GM12878 (cell line): ENCODE results near the gene RAP1GAP2. TPM values are rescaled to one million over a fixed set of nuclear protein-coding genes. Genes with fewer than 3 reads are reported as not detected.

ENCODE experiments used
- ATAC-seq: fragments of 200-7000 bp; cut with Tn5 transposase; 3 replicates; pipeline ENCODE4 v1.9.1; 2020; ENCODE audit warnings: mild to moderate bottlenecking, moderate library complexity
- BruUV-seq: library from RNA; stranded (reverse); fragments of 400-500 nt; replicated peaks from 2 replicates; lab custom pipeline; 2021; lab: Mats Ljungman, UMichigan
- CTCF ChIA-PET: fragments of 300-600 bp; sonication (Branson Sonifier 250); formaldehyde crosslinking; extraction: SDS; loops from one replicate; lab custom pipeline; 2021; ENCODE audit warnings: inconsistent platforms; lab: Yijun Ruan, JAX
- POLR2A ChIA-PET: fragments of 350-600 bp; formaldehyde crosslinking; extraction: SDS; loops from one replicate; lab custom pipeline; 2021; ENCODE audit warnings: inconsistent platforms; lab: Charles Lee
- RAD21 ChIA-PET: fragments of 300-600 bp; sonication (Branson Sonifier 250); formaldehyde crosslinking; loops from one replicate; lab custom pipeline; 2023; ENCODE audit warnings: antibody characterized with exemption; ENCODE audit not compliant: unreplicated experiment; lab: Charles Lee
- SMC1A ChIA-PET: fragments of 300-600 bp; sonication (Branson Sonifier 250); formaldehyde crosslinking; loops from one replicate; lab custom pipeline; 2023; ENCODE audit not compliant: unreplicated experiment, uncharacterized antibody; lab: Charles Lee
- DNase-seq: peaks from one replicate; pipeline ENCODE4 v3.0.0-alpha.2; 2011; ENCODE audit warnings: low read depth, low spot score
- FAIRE-seq: peaks from 3 replicates; lab custom pipeline; 2011; peaks lifted over from hg19 to GRCh38; lab: Jason Lieb, UNC
- H2AFZ ChIP-seq: 2 replicates; pipeline ENCODE4 v1.6.0; 2011; ENCODE audit warnings: low read depth, low read length, control low read depth; ENCODE audit not compliant: control insufficient read depth
- H3K27ac ChIP-seq: 2 replicates; pipeline ENCODE4 v1.5.1; 2011; ENCODE audit warnings: control low read depth; ENCODE audit not compliant: control insufficient read depth, insufficient read depth
- H3K27me3 ChIP-seq, 2 experiments: replicated peaks in 1 of 2; 2 replicates each; pipeline versions ENCODE4 v1.6.0 to v1.6.1; 2011; ENCODE audit warnings: low read length in 1 of 2; ENCODE audit not compliant: control insufficient read depth in 2 of 2, insufficient read depth in 2 of 2
- H3K36me3 ChIP-seq, 2 experiments: 2 replicates each; pipeline ENCODE4 v1.5.1; 2011; ENCODE audit warnings: low read length in 1 of 2; ENCODE audit not compliant: control insufficient read depth in 2 of 2, insufficient read depth in 2 of 2
- H3K4me1 ChIP-seq: 2 replicates; pipeline ENCODE4 v1.6.1; 2011; ENCODE audit warnings: mild to moderate bottlenecking, low read length, moderate library complexity, mixed read lengths; ENCODE audit not compliant: control insufficient read depth, insufficient read depth
- H3K4me2 ChIP-seq: 2 replicates; pipeline ENCODE4 v1.6.0; 2011; ENCODE audit warnings: control low read depth; ENCODE audit not compliant: control insufficient read depth, insufficient read depth
- H3K4me3 ChIP-seq: fragments of 200-600 bp; sonication (generic); 2 replicates; pipeline ENCODE4 v1.5.1; 2016
- H3K79me2 ChIP-seq: 2 replicates; pipeline ENCODE4 v1.6.0; 2011; ENCODE audit warnings: low read length; ENCODE audit not compliant: control insufficient read depth, insufficient read depth
- H3K9ac ChIP-seq: 2 replicates; pipeline ENCODE4 v1.8.0; 2011; ENCODE audit warnings: low read length, control low read depth, mixed read lengths; ENCODE audit not compliant: control insufficient read depth, insufficient read depth
- H3K9me3 ChIP-seq: replicated peaks from 3 replicates; pipeline ENCODE4 v1.5.1; 2011; ENCODE audit warnings: mild to moderate bottlenecking, low read length; ENCODE audit not compliant: control insufficient read depth, insufficient read depth
- H4K20me1 ChIP-seq: 2 replicates; pipeline ENCODE4 v1.6.0; 2011; ENCODE audit not compliant: control insufficient read depth, insufficient read depth
- E2F4 ChIP-seq: IDR thresholded peaks from 2 replicates; pipeline ENCODE4 v1.6.1; 2012; ENCODE audit warnings: low read depth, low read length, improper control_type of control experiment
- FOXK2 ChIP-seq: fragments of 450-650 bp; IDR thresholded peaks from 2 replicates; pipeline ENCODE4 v1.6.1; 2017; ENCODE audit warnings: mild to moderate bottlenecking, moderate library complexity
- HDAC6 ChIP-seq: fragments of 200-600 bp; sonication (generic); IDR thresholded peaks from one replicate; pipeline ENCODE4 v1.8.0; 2017; ENCODE audit warnings: antibody characterized with exemption; ENCODE audit not compliant: unreplicated experiment
- MTA3 ChIP-seq: IDR thresholded peaks from 2 replicates; pipeline ENCODE4 v1.6.1; 2012; ENCODE audit warnings: low read length, inconsistent platforms, borderline replicate concordance
- NFIC ChIP-seq: IDR thresholded peaks from 2 replicates; pipeline ENCODE4 v1.6.1; 2012; ENCODE audit warnings: low read depth, mild to moderate bottlenecking, inconsistent platforms, low read length, moderate library complexity
- SMARCA5 ChIP-seq: fragments of 450-650 bp; IDR thresholded peaks from 2 replicates; pipeline ENCODE4 v1.6.1; 2017; ENCODE audit warnings: mild to moderate bottlenecking
- SUZ12 ChIP-seq: fragments of 200-600 bp; sonication (generic); IDR thresholded peaks from one replicate; pipeline ENCODE4 v1.6.1; 2018; ENCODE audit warnings: antibody characterized with exemption, mild to moderate bottlenecking; ENCODE audit not compliant: unreplicated experiment
- USF1 ChIP-seq: IDR thresholded peaks from 2 replicates; pipeline ENCODE4 v1.6.1; 2011; ENCODE audit warnings: borderline replicate concordance, low read depth, mild to moderate bottlenecking, moderate library complexity, mixed read lengths, low read length; ENCODE audit not compliant: insufficient read depth; ENCODE audit errors: extremely low read length
- USF2 ChIP-seq: IDR thresholded peaks from 2 replicates; pipeline ENCODE4 v1.6.1; 2011; ENCODE audit warnings: low read depth, low read length, improper control_type of control experiment, borderline replicate concordance
- YBX1 ChIP-seq: fragments of 450-650 bp; IDR thresholded peaks from 2 replicates; pipeline ENCODE4 v1.6.1; 2016; ENCODE audit warnings: antibody characterized with exemption
- ZNF274 ChIP-seq: IDR thresholded peaks from one replicate; pipeline ENCODE4 v1.8.0; 2011; ENCODE audit not compliant: insufficient read length, insufficient read depth
- WGBS: methylation state at CpG from one replicate; pipeline ENCODE4 v1.1.6; 2016; ENCODE audit warnings: low lambda C conversion rate; ENCODE audit not compliant: insufficient replicate concordance, insufficient coverage; ENCODE audit errors: missing lambda C conversion rate; 5-methylcytosine and 5-hydroxymethylcytosine counted together
- in situ Hi-C: fragments of 300-500 bp; cut with MboI; formaldehyde crosslinking; loops from 9 replicates; pipeline ENCODE4 v1.14.3; 2018; ENCODE audit warnings: mixed read lengths
- intact Hi-C: fragments of 100-400 bp; cut with micrococcal nuclease; formaldehyde crosslinking; loops from one replicate; pipeline ENCODE4 v1.14.2; 2022; ENCODE audit not compliant: unreplicated experiment
- polyA plus RNA-seq, 11 experiments: library from polyadenylated mRNA; depleted of rRNA in 4 of 11; unstranded in 6 of 11; stranded (reverse) in 5 of 11; fragments of >200 nt; fragmentation: Nextera tagmentation in 4 of 11; fragmentation: Illumina TruSeq in 1 of 11; extraction: Ambion mirVana in 4 of 11; extraction: Trizol in 1 of 11; gene quantifications; 1 replicate in 1 of 11; 2 replicates in 10 of 11; pipeline versions ENCODE4 v1.2.1 to v1.2.3, GENCODE V29; 2011 to 2016; ENCODE audit warnings: inconsistent platforms in 2 of 11, missing spikeins in 2 of 11, low read depth in 1 of 11
- total RNA-seq, 4 experiments: library from RNA; depleted of rRNA in 3 of 4; stranded (reverse); fragments of >200 nt in 3 of 4; fragmentation: Illumina TruSeq in 1 of 4; extraction: Trizol in 1 of 4; gene quantifications; 2 replicates each; pipeline versions ENCODE4 v1.2.1 to v1.2.3, GENCODE V29; 2013 to 2021

RAP1GAP2 gene
- total and polyA plus RNA-seq, 10 of the 15 experiments (the other 5 are each of a cell fraction or from before 2014, with no cell fraction given): 0.03 to 0.95 (median 0.49) TPM; not detected in 2

DNA sequence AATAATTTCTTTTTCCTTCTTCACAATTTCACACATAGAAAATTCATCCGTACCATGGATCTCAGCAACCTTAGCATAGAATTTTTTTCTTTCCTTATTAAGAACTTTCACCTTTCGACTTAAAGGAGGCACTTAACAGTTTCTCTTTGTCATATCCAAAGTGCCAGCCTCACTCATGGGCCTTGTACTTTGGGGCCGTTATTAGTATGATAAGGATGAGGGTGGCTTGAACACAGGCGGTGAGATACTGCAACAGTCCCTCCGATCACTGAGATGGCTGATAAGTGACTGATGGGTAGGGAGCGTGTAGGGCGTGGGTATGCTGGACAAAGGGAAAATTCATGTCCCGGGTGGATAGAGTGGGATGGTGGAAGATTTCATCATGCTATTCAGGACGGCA lies 181.9 kb downstream of the RAP1GAP2 start (continued):
- no peak for TF ChIP-seq HDAC6

DNA sequence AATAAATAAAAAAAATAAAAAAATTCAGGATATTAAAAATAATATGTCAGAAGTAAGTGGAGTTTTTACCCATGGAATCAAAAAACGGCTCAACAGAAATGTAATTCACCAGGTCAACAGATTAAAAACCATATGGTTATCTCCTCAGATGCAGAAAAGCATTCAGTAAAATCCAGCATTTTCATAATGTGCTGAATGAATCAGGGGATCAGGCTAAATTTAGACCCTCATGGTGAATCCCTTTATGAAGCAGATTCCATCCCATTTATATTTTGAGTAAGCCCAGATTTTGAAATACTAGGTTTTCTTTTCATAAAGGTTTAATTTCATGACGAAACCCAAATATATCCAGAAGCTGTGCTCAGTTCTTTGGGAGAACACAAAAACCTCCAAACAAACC lies 182.8 kb downstream of the RAP1GAP2 start:
- in situ Hi-C loops: no loop called here
- RAD21 ChIA-PET: no interaction called here
- no TSS peak for BruUV-seq

More for the DNA sequence above, 182.8 kb downstream of the RAP1GAP2 start:
- Histone ChIP-seq H3K27ac (no peak overlapping the region), H3K27me3 (no peaks in the 10 kb centered on the region; a peak in 1 of 4 replicates), H3K36me3 (no peaks in the 10 kb centered on the region), H2AFZ (no peak overlapping the region), H3K9me3 (no peaks in the 10 kb centered on the region), H3K9ac (no peak overlapping the region), H3K79me2 (no peaks in the 10 kb centered on the region), H3K4me2 (no peak overlapping the region), H3K4me1 (no peaks in the 10 kb centered on the region), H4K20me1 (no peaks in the 10 kb centered on the region), H3K4me3 (no peak overlapping the region)
- ATAC-seq (no peak), DNase-seq (no peak), FAIRE-seq (no peak)
- 35% methylated on average over 2 of the region's 2 CpGs for WGBS
- intact Hi-C loops: no loop called here
- ChIA-PET SMC1A (no interaction called here), CTCF (no interaction called here), POLR2A (interaction anchor here (0.7 kb wide), 1 partner anchor 418 kb away, joined by 4 read pairs; no protein-coding TSS in a partner anchor)
- TF ChIP-seq YBX1: no peak
- TF ChIP-seq USF2: no peak
- TF ChIP-seq MTA3: no peak
- TF ChIP-seq SUZ12: no peak
- no peak for TF ChIP-seq NFIC
- TF ChIP-seq E2F4: no peak
- TF ChIP-seq SMARCA5: no peak
- no peak for TF ChIP-seq ZNF274
- no peak for TF ChIP-seq FOXK2
- no peak for TF ChIP-seq USF1
